Airway epithelial cell (primary cell): ENCODE results near the gene CCZ1B. TPM values are rescaled to one million over a fixed set of nuclear protein-coding genes. Genes with fewer than 3 reads are reported as not detected.

ENCODE experiments used
- total RNA-seq: library from RNA; depleted of rRNA; stranded (reverse); fragments of >200 nt; gene quantifications from 2 replicates; pipeline ENCODE4 v1.2.3, GENCODE V29; 2015

CCZ1B gene
- 23.6 and 71.8 TPM in 2 replicates for total RNA-seq

DNA sequence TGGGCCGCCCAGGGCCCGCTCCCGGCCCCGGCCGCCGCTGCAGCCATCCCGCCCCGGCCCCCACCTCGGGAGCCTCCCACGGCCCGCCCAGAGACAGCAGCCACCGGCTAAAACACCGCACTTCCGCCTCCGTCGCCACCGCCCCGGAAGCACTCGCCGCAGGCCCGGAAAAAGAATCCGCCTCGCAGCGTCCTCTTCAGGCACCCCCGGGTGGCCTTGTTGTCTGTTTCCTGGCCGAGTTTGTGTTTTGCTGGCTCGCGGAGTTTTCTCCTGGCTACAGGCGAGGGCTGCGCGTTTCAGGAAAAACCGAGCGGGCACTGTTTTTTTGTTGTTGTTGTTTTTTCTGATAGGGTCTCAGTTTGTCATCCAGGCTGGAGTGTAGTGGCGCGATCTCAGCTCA, at the start of gene CCZ1B:
CCZ1B (minus strand) TSS at position 125 of the 400 bp plus-strand sequence; CDS start at position 47, 78 bp downstream.

DNA sequence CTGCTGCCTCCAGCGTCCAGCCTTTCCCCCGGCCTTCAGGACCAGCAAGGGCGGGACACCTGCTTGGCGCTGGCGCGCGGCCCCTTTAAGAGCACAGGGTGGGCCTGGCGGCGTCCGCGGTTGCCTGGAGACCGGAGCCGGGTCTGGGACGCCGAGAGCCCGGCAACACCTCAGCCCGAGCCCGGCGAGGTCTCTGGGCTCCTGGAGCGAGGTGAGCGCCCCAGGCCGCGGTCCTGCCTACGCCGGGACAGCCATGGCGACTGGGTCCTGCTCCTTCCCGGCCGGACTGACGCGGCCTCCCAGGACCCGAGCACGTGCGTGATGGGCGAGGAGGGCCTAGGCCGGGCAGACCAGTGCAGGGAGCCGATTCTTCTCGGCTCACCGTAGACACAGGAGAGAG, 72.1 kb downstream of the CCZ1B start, which contains the start of gene RSPH10B2:
RSPH10B2 (plus strand) TSS at position 140 of the 400 bp plus-strand sequence. CDS start 3,575 bp downstream, outside the sequence.

Other genes starting within 250 kb of the CCZ1B start
- gene ZDHHC4, start 248.8 kb downstream of the CCZ1B start, total RNA-seq: 34.8 and 39.6 TPM in 2 replicates
- 23.2 and 27.4 TPM in 2 replicates for gene INTS15, start 236.3 kb downstream of the CCZ1B start, total RNA-seq
- gene ZNF853, start 210.7 kb downstream of the CCZ1B start, total RNA-seq: 0.70 and 0.99 TPM in 2 replicates
- 14.2 and 20.6 TPM in 2 replicates for gene ZNF316, start 189.0 kb downstream of the CCZ1B start, total RNA-seq
- 8.7 and 9.1 TPM in 2 replicates for gene ZNF12, start 119.3 kb downstream of the CCZ1B start, total RNA-seq
- not detected in 2 replicates for gene RSPH10B2, start 72.2 kb downstream of the CCZ1B start, total RNA-seq